Endothelial cell of umbilical vein (primary cell): ENCODE data around the gene IDI2. TPM values are rescaled to one million over a fixed set of nuclear protein-coding genes. Genes with fewer than 3 reads are reported as not detected.

Experiments used
- BruUV-seq: library from RNA; stranded (reverse); fragments of 400-500 nt; replicated peaks from 2 replicates; lab custom pipeline; 2021; lab: Mats Ljungman, UMichigan
- CTCF ChIA-PET: fragments of 300-600, 350-600 bp; sonication (Branson Sonifier 250); formaldehyde crosslinking; loops from one replicate; lab custom pipeline; 2021; ENCODE audit warnings: antibody characterized with exemption, inconsistent platforms; lab: Charles Lee
- POLR2A ChIA-PET: fragments of 300-600, 350-600 bp; sonication (Branson Sonifier 250); formaldehyde crosslinking; loops from one replicate; lab custom pipeline; 2021; ENCODE audit warnings: antibody characterized with exemption, inconsistent platforms; lab: Charles Lee
- DNase-seq: peaks from one replicate; pipeline ENCODE4 v3.0.0-alpha.2; 2011; ENCODE audit warnings: low read depth, low spot score
- FAIRE-seq: peaks from 2 replicates; lab custom pipeline; 2011; peaks lifted over from hg19 to GRCh38; lab: Jason Lieb, UNC
- H2AFZ ChIP-seq: 2 replicates; pipeline ENCODE4 v1.6.0; 2012; ENCODE audit warnings: low read depth, low read length, control low read depth, inconsistent platforms
- H3K27ac ChIP-seq: 2 replicates; pipeline ENCODE4 v1.5.1; 2011; ENCODE audit warnings: low read depth, mild to moderate bottlenecking, control low read depth, low read length, moderate library complexity; ENCODE audit not compliant: insufficient read depth
- H3K27me3 ChIP-seq, 2 experiments: 2 replicates each; pipeline versions ENCODE4 v1.6.0 to v1.6.1; 2011; ENCODE audit warnings: low read length in 2 of 2, mixed read lengths in 1 of 2; ENCODE audit not compliant: control insufficient read depth in 2 of 2, insufficient read depth in 2 of 2
- H3K36me3 ChIP-seq, 2 experiments: 2 replicates in 1 of 2; 3 replicates in 1 of 2; pipeline ENCODE4 v1.5.1; 2011; ENCODE audit warnings: low read length in 2 of 2, mild to moderate bottlenecking in 1 of 2, moderate library complexity in 1 of 2; ENCODE audit not compliant: control insufficient read depth in 2 of 2, insufficient read depth in 2 of 2; ENCODE audit errors: extremely low read depth in 1 of 2
- H3K4me1 ChIP-seq: 3 replicates; pipeline ENCODE4 v1.5.1; 2011; ENCODE audit warnings: mild to moderate bottlenecking, low read length; ENCODE audit not compliant: control insufficient read depth, insufficient read depth; ENCODE audit errors: extremely low read depth
- H3K4me2 ChIP-seq: 2 replicates; pipeline ENCODE4 v1.6.1; 2011; ENCODE audit warnings: low read length, control low read depth, mixed read lengths; ENCODE audit not compliant: insufficient read depth
- H3K4me3 ChIP-seq, 3 experiments: fragments of 200-600 bp in 1 of 3; sonication (generic), shearing (Covaris generic) in 1 of 3; replicated peaks in 1 of 3; 2 replicates each; pipeline ENCODE4 v1.5.1; 2011 to 2016; ENCODE audit warnings: control low read depth in 3 of 3, low read length in 3 of 3, mild to moderate bottlenecking in 2 of 3, inconsistent platforms in 1 of 3, low read depth in 1 of 3, moderate library complexity in 1 of 3; ENCODE audit not compliant: insufficient read depth in 1 of 3
- H3K79me2 ChIP-seq: 2 replicates; pipeline ENCODE4 v1.6.0; 2012; ENCODE audit warnings: low read length, inconsistent platforms; ENCODE audit not compliant: control insufficient read depth, insufficient read depth
- H3K9ac ChIP-seq: replicated peaks from 2 replicates; pipeline ENCODE3; 2011; ENCODE audit warnings: low read length, control low read depth; ENCODE audit not compliant: insufficient read depth; ENCODE audit errors: extremely low read depth
- H3K9me1 ChIP-seq: replicated peaks from 3 replicates; pipeline ENCODE4 v1.6.0; 2011; ENCODE audit warnings: mild to moderate bottlenecking, low read length; ENCODE audit not compliant: control insufficient read depth, insufficient read depth; ENCODE audit errors: extremely low read depth
- H3K9me3 ChIP-seq: replicated peaks from 2 replicates; pipeline ENCODE4 v1.5.1; 2012; ENCODE audit warnings: low read length, inconsistent platforms; ENCODE audit not compliant: control insufficient read depth, insufficient read depth
- H4K20me1 ChIP-seq: replicated peaks from 2 replicates; pipeline ENCODE3; 2011; ENCODE audit warnings: mild to moderate bottlenecking, low read length; ENCODE audit not compliant: control insufficient read depth, insufficient read depth; ENCODE audit errors: extremely low read depth
- EZH2 ChIP-seq: IDR thresholded peaks from 2 replicates; pipeline ENCODE4 v1.6.1; 2012; ENCODE audit warnings: borderline replicate concordance, low read depth, mild to moderate bottlenecking, moderate library complexity, low read length, inconsistent platforms; ENCODE audit not compliant: severe bottlenecking
- FOS ChIP-seq: IDR thresholded peaks from 2 replicates; pipeline ENCODE4 v1.6.1; 2011; ENCODE audit warnings: mild to moderate bottlenecking, low read length, moderate library complexity, borderline replicate concordance; ENCODE audit not compliant: insufficient read depth
- GATA2 ChIP-seq: IDR thresholded peaks from 2 replicates; pipeline ENCODE4 v1.7.0; 2011; ENCODE audit warnings: low read depth, mild to moderate bottlenecking, moderate library complexity, mixed read lengths, low read length; ENCODE audit not compliant: insufficient read length, insufficient read depth
- POLR2A ChIP-seq: IDR thresholded peaks from 2 replicates; pipeline ENCODE4 v1.6.1; 2012; ENCODE audit warnings: low read depth, mild to moderate bottlenecking, control low read depth, low read length
- POLR2AphosphoS5 ChIP-seq: IDR thresholded peaks from 2 replicates; pipeline ENCODE4 v1.6.1; 2012; ENCODE audit warnings: low read depth, mild to moderate bottlenecking, control low read depth, low read length, moderate library complexity; ENCODE audit not compliant: insufficient read depth
- dilution Hi-C: fragments of 300-500 bp; cut with MboI; formaldehyde crosslinking; loops from one replicate; pipeline ENCODE4 v1.15.0; 2019; ENCODE audit warnings: low sequenced_read_pairs; ENCODE audit not compliant: extremely low pct_ligation_motif_present
- intact Hi-C: fragments of 100-400 bp; cut with micrococcal nuclease; formaldehyde crosslinking; loops from one replicate; pipeline ENCODE4 v1.10.0; 2022
- polyA plus RNA-seq, 4 experiments: library from polyadenylated mRNA; depleted of rRNA in 3 of 4; stranded (reverse) in 3 of 4; unstranded in 1 of 4; fragments of >200 nt; gene quantifications; 2 replicates each; pipeline versions ENCODE4 v1.2.1 to v1.2.3, GENCODE V29; 2011 to 2012; ENCODE audit warnings: missing spikeins in 1 of 4
- total RNA-seq: library from RNA; stranded (reverse); gene quantifications from 2 replicates; pipeline ENCODE4 v1.2.3, GENCODE V29; 2021
- TF ChIP-seq, protein P1 (sequence below): IDR thresholded peaks from 2 replicates; pipeline ENCODE4 v1.6.1; 2011; ENCODE audit not compliant: insufficient read depth, insufficient read length
- TF ChIP-seq, protein P2 (sequence below), 2 donors: IDR thresholded peaks; 1 replicate in 1 of 2; 2 replicates in 1 of 2; pipeline ENCODE4 v1.5.1; 2011; ENCODE audit warnings: low read length in 2 of 2, mild to moderate bottlenecking in 2 of 2, moderate library complexity in 2 of 2, control low read depth in 1 of 2, inconsistent platforms in 1 of 2, low read depth in 1 of 2; ENCODE audit not compliant: insufficient read depth in 1 of 2; ENCODE audit errors: extremely low read depth in 1 of 2

The IDI2 gene
- total and polyA plus RNA-seq, 2 donors (not counting 3 experiments of a cell fraction or from before 2014, with no cell fraction given) = not detected

DNA sequence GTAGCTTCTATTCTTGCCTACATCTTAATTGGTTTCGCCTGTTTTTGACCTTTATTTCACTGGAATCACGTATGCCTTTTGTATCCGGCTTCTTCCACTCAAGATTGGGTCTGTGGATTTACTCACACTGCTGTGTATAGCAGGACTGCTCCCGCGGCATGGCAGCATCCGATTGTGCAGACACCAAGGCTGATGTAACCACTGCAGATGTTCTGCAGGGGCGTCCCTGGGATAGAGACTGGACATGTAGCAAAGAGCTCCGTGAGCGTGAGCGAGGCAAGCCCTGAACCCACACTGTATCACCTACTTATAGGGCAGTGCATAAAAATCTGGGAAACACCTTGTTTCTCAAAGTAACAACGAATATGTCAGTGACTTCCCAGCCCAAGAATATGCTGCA lies 11.4 kb upstream of the IDI2 start:
- Histone ChIP-seq H3K27me3 (no peaks in the 10 kb centered on the region), H3K4me1 (no peaks in the 10 kb centered on the region), H3K4me2 (no peak overlapping the region), H3K9me3 (no peaks in the 10 kb centered on the region), H3K79me2 (no peaks in the 10 kb centered on the region), H3K27ac (no peak overlapping the region), H3K4me3 (no peak overlapping the region), H3K9me1 (no peaks in the 10 kb centered on the region), H3K9ac (no peak overlapping the region), H2AFZ (no peak overlapping the region), H3K36me3 (peaks cover 7 to 10% of the 10 kb centered on the region in 2 experiments), H4K20me1 (no peaks in the 10 kb centered on the region)
- TF ChIP-seq GATA2 (no peak), POLR2A (no peak), FOS (no peak), POLR2AphosphoS5 (no peak)
- TF ChIP-seq, protein P1, sequence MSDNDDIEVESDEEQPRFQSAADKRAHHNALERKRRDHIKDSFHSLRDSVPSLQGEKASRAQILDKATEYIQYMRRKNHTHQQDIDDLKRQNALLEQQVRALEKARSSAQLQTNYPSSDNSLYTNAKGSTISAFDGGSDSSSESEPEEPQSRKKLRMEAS = no peak
- dilution Hi-C loops = no loop called here
- FAIRE-seq (no peak), DNase-seq (no peak)
- BruUV-seq = no TSS peak
- CTCF ChIA-PET = interaction anchor here (0.8 to 1.9 kb wide), 2 partner anchors 18 to 20 kb away, joined by 3 to 5 read pairs; no protein-coding TSS in a partner anchor
- POLR2A ChIA-PET = no interaction called here
- intact Hi-C loops = no loop called here

DNA sequence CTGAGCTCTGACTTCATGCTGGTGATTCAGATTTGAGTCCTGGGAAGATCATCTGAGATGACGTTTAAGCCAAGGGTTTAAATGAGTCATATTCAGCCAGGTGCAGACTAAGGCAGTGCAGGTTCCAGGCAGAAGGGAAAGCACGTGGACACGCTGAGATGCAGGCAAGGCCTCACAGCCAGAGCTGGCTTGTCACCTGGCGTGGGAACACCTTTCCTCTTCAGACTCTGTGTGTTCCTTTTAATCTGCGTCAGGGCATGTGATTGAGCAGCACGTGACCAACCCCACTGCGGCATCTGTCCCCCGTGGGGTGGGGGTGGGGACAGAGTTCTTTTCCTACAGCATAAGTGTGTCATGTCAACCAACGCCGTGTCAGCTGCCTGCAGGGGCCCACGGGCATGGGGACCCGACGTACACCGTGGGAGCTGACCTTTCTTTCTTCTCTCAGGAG lies 10.7 kb upstream of the IDI2 start:
- no TSS peak for BruUV-seq
- DNase-seq = no peak
- Histone ChIP-seq H4K20me1 (no peaks in the 10 kb centered on the region), H3K36me3 (peaks cover 7 to 10% of the 10 kb centered on the region in 2 experiments), H3K4me1 (no peaks in the 10 kb centered on the region), H3K27ac (no peak overlapping the region), H2AFZ (no peak overlapping the region), H3K9ac (no peak overlapping the region), H3K4me3 (no peak overlapping the region), H3K9me1 (no peaks in the 10 kb centered on the region), H3K79me2 (no peaks in the 10 kb centered on the region), H3K9me3 (no peaks in the 10 kb centered on the region), H3K4me2 (no peak overlapping the region), H3K27me3 (no peaks in the 10 kb centered on the region)
- dilution Hi-C loops (no loop called here), intact Hi-C loops (no loop called here)
- no peak for FAIRE-seq
- ChIA-PET POLR2A (no interaction called here), CTCF (interaction anchor here (1.5 to 1.9 kb wide), 3 partner anchors 7 to 19 kb away, joined by 3 to 6 read pairs (median 5); no protein-coding TSS in a partner anchor)
- TF ChIP-seq, protein P2, sequence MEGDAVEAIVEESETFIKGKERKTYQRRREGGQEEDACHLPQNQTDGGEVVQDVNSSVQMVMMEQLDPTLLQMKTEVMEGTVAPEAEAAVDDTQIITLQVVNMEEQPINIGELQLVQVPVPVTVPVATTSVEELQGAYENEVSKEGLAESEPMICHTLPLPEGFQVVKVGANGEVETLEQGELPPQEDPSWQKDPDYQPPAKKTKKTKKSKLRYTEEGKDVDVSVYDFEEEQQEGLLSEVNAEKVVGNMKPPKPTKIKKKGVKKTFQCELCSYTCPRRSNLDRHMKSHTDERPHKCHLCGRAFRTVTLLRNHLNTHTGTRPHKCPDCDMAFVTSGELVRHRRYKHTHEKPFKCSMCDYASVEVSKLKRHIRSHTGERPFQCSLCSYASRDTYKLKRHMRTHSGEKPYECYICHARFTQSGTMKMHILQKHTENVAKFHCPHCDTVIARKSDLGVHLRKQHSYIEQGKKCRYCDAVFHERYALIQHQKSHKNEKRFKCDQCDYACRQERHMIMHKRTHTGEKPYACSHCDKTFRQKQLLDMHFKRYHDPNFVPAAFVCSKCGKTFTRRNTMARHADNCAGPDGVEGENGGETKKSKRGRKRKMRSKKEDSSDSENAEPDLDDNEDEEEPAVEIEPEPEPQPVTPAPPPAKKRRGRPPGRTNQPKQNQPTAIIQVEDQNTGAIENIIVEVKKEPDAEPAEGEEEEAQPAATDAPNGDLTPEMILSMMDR (IDR thresholded peaks at IDR 0.05; ENCODE audit: extremely low read depth in 1 of 2, insufficient read depth in 1 of 2, low read depth in 1 of 2, low read length in 2 of 2) = no peak
- no peak for TF ChIP-seq FOS
- no peak for TF ChIP-seq EZH2
